Heart right ventricle (tissue), 16 donors: ENCODE results near the gene JUNB. TPM values are rescaled to one million over a fixed set of nuclear protein-coding genes. Genes with fewer than 3 reads are reported as not detected.

Experiments
- ATAC-seq, 8 donors: fragments of 200-7000 bp; cut with Tn5 transposase; one replicate each; pipeline ENCODE4 v1.9.1; 2020; ENCODE audit warnings: mild to moderate bottlenecking in 8 of 8, moderate library complexity in 8 of 8, moderate number of reproducible peaks in 1 of 8
- DNase-seq, 2 donors: peaks; one replicate each; pipeline ENCODE4 v3.0.0-alpha.2; 2020
- H3K27ac ChIP-seq, 10 donors: fragments of 200-600 bp; sonication (generic) in 2 of 10; one replicate each; pipeline versions ENCODE4 v1.5.0 to v1.8.0; 2020 to 2022; ENCODE audit warnings: mild to moderate bottlenecking in 3 of 10
- H3K27me3 ChIP-seq, 7 donors: fragments of 200-600 bp; one replicate each; pipeline ENCODE4 v1.8.0; 2021 to 2022; ENCODE audit warnings: mild to moderate bottlenecking in 2 of 7
- H3K36me3 ChIP-seq, 9 donors: fragments of 200-600 bp; sonication (generic) in 1 of 9; one replicate each; pipeline versions ENCODE4 v1.5.0 to v1.8.0; 2020 to 2022; ENCODE audit warnings: mild to moderate bottlenecking in 2 of 9
- H3K4me1 ChIP-seq, 9 donors: fragments of 200-600 bp; sonication (generic) in 1 of 9; one replicate each; pipeline versions ENCODE4 v1.5.0 to v1.8.0; 2020 to 2022; ENCODE audit warnings: mild to moderate bottlenecking in 4 of 9
- H3K4me3 ChIP-seq, 10 donors: fragments of 200-600 bp; sonication (generic) in 2 of 10; one replicate each; pipeline versions ENCODE4 v1.5.0 to v1.8.0; 2020 to 2022; ENCODE audit warnings: mild to moderate bottlenecking in 7 of 10, moderate library complexity in 2 of 10
- H3K9me3 ChIP-seq, 11 donors: fragments of 200-600 bp in 10 of 11; sonication (generic) in 2 of 11; one replicate each; pipeline versions ENCODE4 v1.5.0 to v1.8.0; 2013 to 2022; ENCODE audit warnings: mild to moderate bottlenecking in 2 of 11, control low read depth in 1 of 11, moderate library complexity in 1 of 11
- WGBS, 2 donors: extraction: QIAGEN DNeasy Blood & Tissue Kit; methylation state at CpG; one replicate each; pipeline ENCODE4 v1.1.7; 2013; ENCODE audit warnings: inconsistent platforms in 1 of 2; 5-methylcytosine and 5-hydroxymethylcytosine counted together
- intact Hi-C, 10 donors: fragments of 100-400 bp; cut with DNase I; formaldehyde crosslinking; loops; one replicate each; pipeline versions ENCODE4 v1.11.1 to v1.14.2; 2022
- polyA plus RNA-seq, 2 donors: library from polyadenylated mRNA; stranded (reverse); fragments of 200-250 nt; gene quantifications; one replicate each; pipeline ENCODE4 v1.2.3, GENCODE V29; 2013
- total RNA-seq, 10 donors: library from RNA; stranded (reverse); fragmentation: NEBNext Ultra II Directional in 3 of 10; extraction: Animal tissue kit (Norgen Biotek cat#: 25700) in 3 of 10; gene quantifications; one replicate each; pipeline versions ENCODE4 v1.2.1 to v1.2.4, GENCODE V29; 2021 to 2023
- TF ChIP-seq, protein P1 (sequence below), 9 donors: fragments of 200-600 bp; sonication (generic) in 2 of 9; IDR thresholded peaks; one replicate each; pipeline versions ENCODE4 v1.5.0 to v1.8.0; 2021 to 2022; ENCODE audit warnings: antibody characterized with exemption in 9 of 9, mild to moderate bottlenecking in 5 of 9, moderate library complexity in 1 of 9
- donor health status: Arrhythmogenic right ventricular cardiomyopathy.
- donor health status: ischemic (EF 13 %, LVEDD 7.1; RV severe dilation, severe dysfunction).
- donor health status: healthy with polysubstance abuse.
- donor health status: DM: no; HTN: yes; CAD: no.
- donor health status: DM: no; HTN: no; CAD: no.
- donor health status: ischemic (EF 25% LVEDD 6.9; RV normal size, moderate dysfunction).
- donor health status: ischemic (EF 25% LVEDD 5.7; RV mildly dilated, moderate dysfunction).
- donor health status: healthy.
- donor health status: DM: yes; HTN: yes; CAD: no.
- donor health status: Ischemic cardiomyopathy.
- donor health status: ischemic (EF 35%, LVEDD 5.7; RV mildly dilated, moderate dysfunction).
- donor health status: nonischemic (EF 11% LVEDD 7.7; RV severe dilation, severe dysfunction).
- donor health status: DM: yes; HTN: yes; CAD: no.
- donor health status: PGD.
- donor health status: ischemic (EF 29% LVEDD 5.4; RV normal size, mild dysfunction).
- donor health status: nonischemic (EF 23%, LVEDD 6.1; RV moderate dilation, normal function).

JUNB gene
- total and polyA plus RNA-seq, 12 donors = 22.4 to 247 (median 65.7) TPM

DNA sequence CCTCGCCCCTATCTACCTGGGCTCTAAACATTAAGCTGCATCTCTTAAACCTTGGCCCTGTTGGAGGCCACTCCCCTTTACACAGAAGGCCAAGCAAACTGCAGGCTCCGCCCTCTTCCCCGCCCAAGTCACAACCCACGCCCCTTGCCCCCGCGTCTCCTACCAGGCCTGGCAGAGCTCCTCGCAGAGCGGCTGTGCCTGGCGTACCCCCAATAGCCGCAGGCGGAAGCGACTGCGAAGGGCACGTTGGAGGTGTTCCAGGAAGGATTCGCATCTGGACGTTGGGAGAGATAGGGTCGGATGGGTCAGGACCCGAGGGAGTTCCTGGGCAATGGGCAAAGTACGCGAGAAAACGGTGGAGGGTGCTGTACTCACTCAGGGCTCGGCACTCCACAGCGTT lies 37.2 kb downstream of the JUNB start:
- Histone ChIP-seq H3K9me3 (no peaks in the 10 kb centered on the region), H3K4me1 (peaks cover 0 to 18% (median 5%) of the 10 kb centered on the region in 9 donors), H3K4me3 (no peak overlapping the region), H3K36me3 (no peaks in the 10 kb centered on the region), H3K27me3 (peaks cover 12 to 98% (median 96%) of the 10 kb centered on the region in 7 donors), H3K27ac (no peak overlapping the region)
- no peak for DNase-seq
- no peak for ATAC-seq
- 5 to 6% methylated on average over 23 of the region's 23 CpGs for WGBS, 2 donors
- TF ChIP-seq, protein P1, sequence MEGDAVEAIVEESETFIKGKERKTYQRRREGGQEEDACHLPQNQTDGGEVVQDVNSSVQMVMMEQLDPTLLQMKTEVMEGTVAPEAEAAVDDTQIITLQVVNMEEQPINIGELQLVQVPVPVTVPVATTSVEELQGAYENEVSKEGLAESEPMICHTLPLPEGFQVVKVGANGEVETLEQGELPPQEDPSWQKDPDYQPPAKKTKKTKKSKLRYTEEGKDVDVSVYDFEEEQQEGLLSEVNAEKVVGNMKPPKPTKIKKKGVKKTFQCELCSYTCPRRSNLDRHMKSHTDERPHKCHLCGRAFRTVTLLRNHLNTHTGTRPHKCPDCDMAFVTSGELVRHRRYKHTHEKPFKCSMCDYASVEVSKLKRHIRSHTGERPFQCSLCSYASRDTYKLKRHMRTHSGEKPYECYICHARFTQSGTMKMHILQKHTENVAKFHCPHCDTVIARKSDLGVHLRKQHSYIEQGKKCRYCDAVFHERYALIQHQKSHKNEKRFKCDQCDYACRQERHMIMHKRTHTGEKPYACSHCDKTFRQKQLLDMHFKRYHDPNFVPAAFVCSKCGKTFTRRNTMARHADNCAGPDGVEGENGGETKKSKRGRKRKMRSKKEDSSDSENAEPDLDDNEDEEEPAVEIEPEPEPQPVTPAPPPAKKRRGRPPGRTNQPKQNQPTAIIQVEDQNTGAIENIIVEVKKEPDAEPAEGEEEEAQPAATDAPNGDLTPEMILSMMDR (IDR thresholded peaks at IDR 0.05) = no peak
- intact Hi-C loops = no loop called here

DNA sequence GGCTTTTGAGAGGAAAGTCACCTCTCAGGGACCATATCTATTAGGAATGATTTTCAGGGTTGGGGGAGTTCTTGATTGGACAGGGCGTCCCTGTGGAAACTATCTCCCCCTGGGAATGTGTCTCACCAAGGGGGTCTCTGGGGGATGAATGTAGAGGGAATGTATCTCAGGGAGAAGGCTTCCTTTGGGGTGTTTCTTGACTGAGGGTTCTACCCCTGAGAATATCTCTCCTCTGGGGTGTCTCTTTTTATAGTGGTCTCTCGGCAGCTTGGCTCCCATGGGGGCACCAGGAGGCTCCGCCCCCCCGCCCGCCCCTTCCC lies 42.1 kb downstream of the JUNB start:
- H3K27me3 ChIP-seq = peaks cover 29 to 100% (median 96%) of the 10 kb centered on the region in 7 donors

DNA sequence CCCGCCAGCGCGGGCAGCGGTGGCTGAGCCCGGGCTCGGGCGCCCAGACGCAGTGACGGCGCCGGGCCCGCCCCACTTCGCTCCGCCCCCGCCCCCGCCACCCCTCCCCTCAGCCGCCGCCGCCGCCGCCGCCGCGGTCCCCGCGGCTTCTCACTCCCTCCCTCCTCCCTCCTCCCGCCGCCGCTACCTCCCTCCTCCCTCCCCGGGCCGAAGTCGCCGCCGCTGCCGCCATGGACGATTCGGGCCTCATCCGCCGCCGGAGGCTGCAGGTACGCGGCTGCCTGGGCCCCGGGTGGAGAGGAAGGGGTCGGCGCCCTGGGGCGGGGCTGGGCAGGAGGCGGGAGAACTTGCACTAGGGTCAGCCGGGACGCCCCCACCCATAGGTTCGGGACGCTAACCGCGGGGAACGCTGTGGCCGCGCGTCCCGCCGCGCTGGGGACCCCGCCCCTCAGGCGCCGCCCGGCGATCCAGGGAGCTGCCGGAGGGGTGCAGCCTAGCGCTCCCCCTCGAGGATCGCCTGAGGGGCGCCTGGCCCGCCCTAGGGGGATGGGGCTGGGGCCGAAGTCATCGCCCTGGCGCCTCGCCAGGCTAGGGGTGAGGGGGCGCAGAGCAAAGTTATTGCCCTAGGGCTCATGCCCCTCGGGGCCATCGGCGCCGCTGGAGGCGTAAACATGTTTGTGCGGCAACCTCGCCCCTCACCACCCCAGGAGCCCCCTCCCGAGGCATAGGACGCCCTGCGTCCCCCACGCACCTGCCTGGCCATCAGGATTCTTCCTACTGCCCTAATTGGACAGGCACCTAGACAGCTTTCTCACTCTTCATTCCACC lies 42.7 kb downstream of the JUNB start:
- peak in 1 of 2 donors; percentile 22 for DNase-seq
- WGBS, 2 donors = 1% methylated on average over 50 to 84 of the region's 87 CpGs
- TF ChIP-seq, protein P1 (IDR thresholded peaks at IDR 0.05) = no peak
- peak in 1 of 8 donors; percentile 4 for ATAC-seq
- peaks cover 33 to 100% (median 96%) of the 10 kb centered on the region in 7 donors for H3K27me3 ChIP-seq
- H3K9me3 ChIP-seq = no peaks in the 10 kb centered on the region
- H3K27ac ChIP-seq = no peak overlapping the region
- H3K36me3 ChIP-seq = no peaks in the 10 kb centered on the region
- intact Hi-C loops = no loop called here
- peaks cover 4 to 35% (median 17%) of the 10 kb centered on the region in 9 donors for H3K4me1 ChIP-seq
- peak overlapping the region in 9 of 10 donors; percentile 29 to 53 (median 43) for H3K4me3 ChIP-seq

More for the DNA sequence above, 42.1 kb downstream of the JUNB start:
- Histone ChIP-seq H3K27ac (no peak overlapping the region), H3K36me3 (no peaks in the 10 kb centered on the region), H3K9me3 (no peaks in the 10 kb centered on the region), H3K4me1 (peaks cover 4 to 30% (median 12%) of the 10 kb centered on the region in 9 donors), H3K4me3 (peak overlapping the region in 7 of 10 donors; percentile 29 to 51 (median 42))
- WGBS, 2 donors = 0 to 1% methylated on average over 5 of the region's 5 CpGs
- TF ChIP-seq, protein P1 (IDR thresholded peaks at IDR 0.05) = no peak
- no peak for DNase-seq
- no peak for ATAC-seq
- intact Hi-C loops = no loop called here

DNA sequence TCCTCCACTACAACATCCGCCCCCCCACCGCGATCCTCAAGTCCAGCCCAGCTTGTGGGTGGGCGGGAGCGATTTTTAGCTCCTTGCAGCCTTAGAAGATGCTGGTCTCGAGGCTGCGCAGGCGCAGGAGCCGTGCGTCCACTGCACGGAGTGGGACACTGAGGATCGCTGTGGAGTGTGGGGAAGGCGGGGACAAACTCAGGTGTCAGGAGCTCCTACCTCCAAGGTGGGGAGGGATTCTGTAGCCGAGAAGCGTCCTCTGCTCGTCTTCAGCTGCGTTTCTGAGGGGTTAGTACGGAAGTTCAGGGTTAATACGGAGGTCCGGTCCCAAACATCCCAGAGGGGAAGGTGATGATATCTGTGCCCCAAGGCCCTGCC lies 43.3 kb downstream of the JUNB start, which contains the start of gene RTBDN:
RTBDN (minus strand) TSS at position 14 of the 378 bp plus-strand sequence. CDS start 4,600 bp downstream, outside the sequence.
- Histone ChIP-seq H3K4me3 (peak within 1 kb of the TSS in 9 of 10 donors; percentile 29 to 53 (median 43)), H3K4me1 (peaks cover 4 to 35% (median 17%) of the 10 kb centered on the region in 9 donors), H3K27me3 (peaks cover 36 to 100% (median 96%) of the 10 kb centered on the region in 7 donors), H3K27ac (no peak within 1 kb of the TSS), H3K9me3 (no peaks in the 10 kb centered on the region), H3K36me3 (no peaks in the 10 kb centered on the region)
- no peak for DNase-seq
- 4 to 6% methylated on average over 20 of the region's 20 CpGs for WGBS, 2 donors
- ATAC-seq = no peak
- intact Hi-C loops = no loop called here
- TF ChIP-seq, protein P1 (IDR thresholded peaks at IDR 0.05) = no peak
